ENCODE measurements around the gene CTSW.
"Not testable (repeated sequence)": the region's sequence is repeated elsewhere in the genome, so short reads cannot be mapped to it uniquely, and the experiment has no call there.

The CTSW gene

DNA sequence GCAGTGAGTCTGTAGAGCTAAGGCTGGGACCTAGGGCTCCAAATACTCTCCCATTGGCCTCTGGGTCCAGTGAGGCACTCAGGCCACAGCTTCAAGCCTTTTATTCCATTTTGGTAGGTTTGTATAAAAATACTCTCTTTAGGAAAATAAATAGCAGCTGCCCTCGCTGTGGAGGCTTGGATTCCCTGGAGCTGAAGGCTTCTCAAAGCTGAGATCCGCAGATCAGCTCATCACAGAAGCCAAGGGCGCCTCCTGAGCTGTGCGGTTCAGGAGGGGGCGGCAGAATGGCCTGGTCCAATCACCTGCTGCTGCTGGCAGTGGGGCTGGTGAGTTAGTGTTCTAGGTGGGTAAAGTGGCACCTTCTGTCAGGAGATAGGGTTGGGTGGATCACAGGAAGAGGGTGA is 12.5 kb downstream of the CTSW start:
- H3K36me3 ChIP-seq (ENCODE audit: low read length); H2AFZ ChIP-seq (ENCODE audit: low read depth, low read length, severe bottlenecking); H4K20me1 ChIP-seq (ENCODE audit: low read depth, low read length); H3K9me3 ChIP-seq (ENCODE audit: insufficient read depth, low read length); H3K27me3 ChIP-seq (ENCODE audit: low read length); H3K9me2 ChIP-seq (replicated peaks; ENCODE audit: insufficient read depth, low read length): not testable (repeated sequence)
- H3K79me2 ChIP-seq (ENCODE audit: insufficient read depth, low read length): peaks cover 18% of the 10 kb centered on the region
- H3F3A ChIP-seq (ENCODE audit: insufficient read depth): peaks cover 31% of the 10 kb centered on the region
- H3K27ac ChIP-seq (ENCODE audit: low read depth, low read length): peak overlapping the region; percentile 77
- H3K4me3 ChIP-seq (ENCODE audit: insufficient read depth, low read length, poor library complexity, severe bottlenecking): peak overlapping the region; percentile 85
- TF ChIP-seq, protein P1, sequence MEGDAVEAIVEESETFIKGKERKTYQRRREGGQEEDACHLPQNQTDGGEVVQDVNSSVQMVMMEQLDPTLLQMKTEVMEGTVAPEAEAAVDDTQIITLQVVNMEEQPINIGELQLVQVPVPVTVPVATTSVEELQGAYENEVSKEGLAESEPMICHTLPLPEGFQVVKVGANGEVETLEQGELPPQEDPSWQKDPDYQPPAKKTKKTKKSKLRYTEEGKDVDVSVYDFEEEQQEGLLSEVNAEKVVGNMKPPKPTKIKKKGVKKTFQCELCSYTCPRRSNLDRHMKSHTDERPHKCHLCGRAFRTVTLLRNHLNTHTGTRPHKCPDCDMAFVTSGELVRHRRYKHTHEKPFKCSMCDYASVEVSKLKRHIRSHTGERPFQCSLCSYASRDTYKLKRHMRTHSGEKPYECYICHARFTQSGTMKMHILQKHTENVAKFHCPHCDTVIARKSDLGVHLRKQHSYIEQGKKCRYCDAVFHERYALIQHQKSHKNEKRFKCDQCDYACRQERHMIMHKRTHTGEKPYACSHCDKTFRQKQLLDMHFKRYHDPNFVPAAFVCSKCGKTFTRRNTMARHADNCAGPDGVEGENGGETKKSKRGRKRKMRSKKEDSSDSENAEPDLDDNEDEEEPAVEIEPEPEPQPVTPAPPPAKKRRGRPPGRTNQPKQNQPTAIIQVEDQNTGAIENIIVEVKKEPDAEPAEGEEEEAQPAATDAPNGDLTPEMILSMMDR (IDR thresholded peaks at IDR 0.05; ENCODE audit: insufficient read depth, low read length, poor library complexity, severe bottlenecking): peak; percentile 7
- peak overlapping the region; percentile 93 for H3K4me2 ChIP-seq (ENCODE audit: low read depth, low read length, poor library complexity, severe bottlenecking)
- peak overlapping the region; percentile 93 for H3K9ac ChIP-seq (ENCODE audit: low read length)

- H3K27ac ChIP-seq (ENCODE audit: low read depth, low read length): peak overlapping the region; percentile 77
- H4K20me1 ChIP-seq (ENCODE audit: low read depth, low read length): no peaks in the 10 kb centered on the region
- no peaks in the 10 kb centered on the region for H3K36me3 ChIP-seq (ENCODE audit: low read length)
Observed at GRCh38 chr11:65892661-65893317, 13.2 kb downstream of the CTSW start.

DNA sequence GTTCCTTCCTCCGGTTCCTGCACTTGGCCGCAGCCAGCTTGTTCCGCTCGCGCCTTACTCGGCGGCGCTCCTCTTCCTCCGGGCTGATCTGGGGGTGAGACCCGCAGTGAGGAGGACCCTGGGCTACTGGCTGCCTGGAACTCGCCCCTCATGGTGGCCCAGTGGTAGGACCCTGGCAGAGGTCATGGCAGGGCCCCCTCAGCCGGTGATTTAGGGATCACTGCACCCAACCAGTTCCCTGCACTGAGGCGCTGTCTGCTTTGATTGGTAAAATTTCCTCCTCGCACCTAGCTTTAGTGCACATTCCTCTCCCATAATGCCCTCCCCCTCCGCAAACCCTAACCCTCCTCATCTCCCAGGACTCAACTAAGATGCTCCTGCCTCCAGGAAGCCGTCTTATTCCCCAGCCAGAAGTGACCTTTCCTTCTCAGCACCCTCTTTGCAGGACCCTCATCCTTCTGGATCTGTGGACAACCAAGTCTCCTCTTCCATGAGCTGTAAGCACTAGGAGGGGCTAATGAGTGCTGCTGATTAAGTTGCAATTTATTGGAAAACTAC is 14.5 kb downstream of the CTSW start:
- Histone ChIP-seq H2AFZ (ENCODE audit: low read depth, low read length, severe bottlenecking) (peak overlapping the region; percentile 42), H3K27ac (ENCODE audit: low read depth, low read length) (0 out of 2 replicates have a peak overlapping the region, but pooled peaks have one; percentile 52), H3K9me3 (ENCODE audit: insufficient read depth, low read length) (no peaks in the 10 kb centered on the region), H3F3A (ENCODE audit: insufficient read depth) (peaks cover 26% of the 10 kb centered on the region), H3K27me3 (ENCODE audit: low read length) (no peaks in the 10 kb centered on the region), H3K4me2 (ENCODE audit: low read depth, low read length, poor library complexity, severe bottlenecking) (peak overlapping the region; percentile 93), H3K36me3 (ENCODE audit: low read length) (no peaks in the 10 kb centered on the region), H3K4me3 (ENCODE audit: insufficient read depth, low read length, poor library complexity, severe bottlenecking) (peak overlapping the region; percentile 36), H3K9me2 (replicated peaks; ENCODE audit: insufficient read depth, low read length) (no peaks in the 10 kb centered on the region), H3K79me2 (ENCODE audit: insufficient read depth, low read length) (peaks cover 12% of the 10 kb centered on the region), H3K9ac (ENCODE audit: low read length) (peak overlapping the region; percentile 56), H4K20me1 (ENCODE audit: low read depth, low read length) (no peaks in the 10 kb centered on the region)
- TF ChIP-seq, protein P1 (IDR thresholded peaks at IDR 0.05; ENCODE audit: insufficient read depth, low read length, poor library complexity, severe bottlenecking): no peak
- TF ChIP-seq EZH2phosphoT487 (conservative IDR thresholded peaks at IDR 0.05; ENCODE audit: low read length): no peak

More at GRCh38 chr11:65892661-65893317, 13.2 kb downstream of the CTSW start:
- Histone ChIP-seq H3F3A (ENCODE audit: insufficient read depth) (peaks cover 31% of the 10 kb centered on the region), H3K9me3 (ENCODE audit: insufficient read depth, low read length) (no peaks in the 10 kb centered on the region), H3K9me2 (replicated peaks; ENCODE audit: insufficient read depth, low read length) (no peaks in the 10 kb centered on the region), H3K79me2 (ENCODE audit: insufficient read depth, low read length) (peaks cover 14% of the 10 kb centered on the region), H3K4me2 (ENCODE audit: low read depth, low read length, poor library complexity, severe bottlenecking) (peak overlapping the region; percentile 93), H2AFZ (ENCODE audit: low read depth, low read length, severe bottlenecking) (no peak overlapping the region), H3K4me3 (ENCODE audit: insufficient read depth, low read length, poor library complexity, severe bottlenecking) (peak overlapping the region; percentile 7), H3K27me3 (ENCODE audit: low read length) (no peaks in the 10 kb centered on the region), H3K9ac (ENCODE audit: low read length) (peak overlapping the region; percentile 93; the same call in 1 of the 2 replicates)
- TF ChIP-seq, protein P1 (IDR thresholded peaks at IDR 0.05; ENCODE audit: insufficient read depth, low read length, poor library complexity, severe bottlenecking): no peak
- TF ChIP-seq EZH2phosphoT487 (conservative IDR thresholded peaks at IDR 0.05; ENCODE audit: low read length): no peak

All from SU-DHL-6 (cell line).